GM12891 (cell line): ENCODE data around the gene RGS7.

Source experiments
- POLR2A ChIP-seq: IDR thresholded peaks from 2 replicates; pipeline ENCODE4 v1.6.1; 2011; ENCODE audit warnings: low read depth, low read length, control low read depth
- POLR2AphosphoS5 ChIP-seq: IDR thresholded peaks from 2 replicates; pipeline ENCODE4 v1.6.1; 2011; ENCODE audit warnings: low read depth, low read length, control low read depth
- POU2F2 ChIP-seq: IDR thresholded peaks from 2 replicates; pipeline ENCODE4 v1.6.1; 2011; ENCODE audit warnings: low read depth, mild to moderate bottlenecking, control low read depth, low read length, moderate library complexity
- SPI1 ChIP-seq: IDR thresholded peaks from 2 replicates; pipeline ENCODE4 v1.6.1; 2011; ENCODE audit warnings: low read depth, low read length, control low read depth
- TAF1 ChIP-seq: IDR thresholded peaks from 2 replicates; pipeline ENCODE4 v1.6.1; 2011; ENCODE audit warnings: low read depth, low read length, control low read depth

GRCh38 chr1:241240069-241240468 is 116.9 kb downstream of the RGS7 start:
- TF ChIP-seq POLR2AphosphoS5 = no peak
- TF ChIP-seq TAF1 = no peak
- no peak for TF ChIP-seq POLR2A
- TF ChIP-seq POU2F2 = no peak
- TF ChIP-seq SPI1 = no peak
